ENCODE results near the gene ZNF622.
"Not testable (repeated sequence)": the region's sequence is repeated elsewhere in the genome, so short reads cannot be mapped to it uniquely, and the experiment has no call there.

Gene ZNF622

DNA sequence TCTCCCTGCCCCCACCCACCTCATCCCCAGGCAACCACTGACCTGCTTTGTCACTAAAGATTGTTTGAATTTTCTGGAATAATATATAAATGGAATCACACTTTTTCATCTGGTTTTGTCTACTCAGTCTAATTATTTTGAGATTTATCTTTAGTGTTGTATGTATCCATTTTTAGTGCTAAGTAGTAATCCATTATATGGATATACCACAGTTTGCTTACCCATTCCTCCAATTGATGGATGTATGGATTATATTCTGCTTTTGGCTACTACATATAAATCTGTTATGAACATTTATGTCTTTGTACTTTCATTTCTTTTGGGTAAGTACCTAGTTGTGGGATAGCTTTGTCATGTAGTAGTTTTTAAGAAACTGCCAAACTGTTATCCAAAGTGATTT lies 14.5 kb upstream of the ZNF622 start:
- no peak for DNase-seq

DNA sequence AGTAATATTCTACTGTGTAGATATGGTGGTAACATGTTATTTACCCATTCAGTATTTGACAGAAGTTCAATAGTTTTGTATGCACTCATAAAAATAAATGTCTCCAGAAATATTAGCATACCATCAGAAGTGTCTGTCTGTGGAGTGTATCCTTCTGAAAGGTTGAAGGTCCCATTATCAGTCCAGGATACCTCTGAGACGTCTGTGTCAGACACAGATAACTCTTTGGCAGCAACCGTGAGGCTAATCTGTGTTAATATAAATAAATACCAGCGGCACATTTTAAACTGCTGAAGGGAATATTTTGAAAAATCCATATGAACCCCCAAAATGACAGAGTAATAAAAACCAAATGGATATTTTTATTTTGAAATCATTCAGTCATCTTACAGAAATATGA lies 11.9 kb upstream of the ZNF622 start:
- DNase-seq, result no peak

GRCh38 chr5:16476417-16476816 lies 10.8 kb upstream of the ZNF622 start:
- DNase-seq, result not testable (repeated sequence)

DNA sequence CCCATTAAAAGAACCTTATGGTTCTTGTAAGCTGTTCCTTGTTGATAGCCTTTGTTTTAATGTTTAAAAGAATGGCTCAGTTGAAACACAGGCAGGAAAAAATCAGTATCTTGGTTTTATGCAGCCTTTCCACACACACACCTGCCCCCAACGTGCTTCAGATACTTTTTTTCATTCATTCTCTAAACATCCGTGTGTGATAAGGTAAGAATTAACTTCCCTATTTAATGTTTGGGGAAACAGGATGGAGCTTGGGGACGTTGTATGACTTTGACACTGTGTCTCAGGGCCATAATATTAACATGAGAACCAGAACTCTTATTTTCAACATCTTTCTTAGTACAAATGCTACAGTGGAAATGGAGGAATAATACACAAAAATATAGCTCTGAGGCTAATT lies 5.8 kb upstream of the ZNF622 start:
- no peak for DNase-seq

- no peak for DNase-seq
Observed at GRCh38 chr5:16467363-16468219, 2.0 kb upstream of the ZNF622 start.

DNA sequence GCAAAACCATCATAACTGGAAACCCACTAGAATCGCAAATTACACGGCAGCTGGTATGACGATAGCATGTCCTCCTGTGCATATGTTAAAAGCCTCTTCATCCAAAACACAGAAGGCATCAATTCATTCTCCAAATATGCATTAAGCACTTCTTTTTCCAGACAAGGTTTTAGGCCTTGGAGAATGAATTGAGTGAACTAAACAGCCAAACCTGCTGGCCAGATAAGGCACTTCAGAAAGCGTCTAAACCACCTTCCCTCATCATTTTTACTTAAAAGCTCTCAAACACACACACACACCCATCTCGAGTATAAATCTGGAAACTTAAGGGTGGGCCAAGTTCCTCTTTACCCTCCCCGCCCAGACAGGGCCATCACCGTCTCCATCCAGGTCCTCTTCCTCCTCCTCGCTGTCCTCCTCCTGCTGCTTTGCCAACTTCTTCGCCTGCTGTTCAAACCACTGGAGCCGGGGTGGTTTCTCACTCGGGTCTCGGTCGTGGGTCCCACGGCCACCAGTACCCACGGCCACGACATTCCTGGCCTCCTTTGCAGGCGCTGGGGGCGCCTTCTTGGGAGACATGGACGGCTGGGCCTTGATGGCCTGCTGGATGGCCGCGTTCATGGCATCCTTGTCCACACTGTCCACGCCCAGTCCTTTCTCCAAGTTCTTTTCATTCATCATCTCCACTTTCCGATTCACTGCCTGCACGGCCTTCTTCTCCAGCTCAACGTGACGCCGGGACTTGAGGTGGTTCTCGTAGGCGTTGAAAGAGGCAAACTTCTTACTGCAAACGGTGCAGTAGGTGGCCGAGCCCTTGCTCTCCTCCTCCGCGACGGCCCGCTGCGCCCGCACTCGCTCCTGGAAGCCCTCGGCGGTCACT lies 696 bp downstream of the ZNF622 start:
- DNase-seq, result no peak

GRCh38 chr5:16464231-16464630 lies 1.4 kb downstream of the ZNF622 start:
- no peak for DNase-seq

- DNase-seq, result no peak
Observed at GRCh38 chr5:16461782-16462181, 3.8 kb downstream of the ZNF622 start.

DNA sequence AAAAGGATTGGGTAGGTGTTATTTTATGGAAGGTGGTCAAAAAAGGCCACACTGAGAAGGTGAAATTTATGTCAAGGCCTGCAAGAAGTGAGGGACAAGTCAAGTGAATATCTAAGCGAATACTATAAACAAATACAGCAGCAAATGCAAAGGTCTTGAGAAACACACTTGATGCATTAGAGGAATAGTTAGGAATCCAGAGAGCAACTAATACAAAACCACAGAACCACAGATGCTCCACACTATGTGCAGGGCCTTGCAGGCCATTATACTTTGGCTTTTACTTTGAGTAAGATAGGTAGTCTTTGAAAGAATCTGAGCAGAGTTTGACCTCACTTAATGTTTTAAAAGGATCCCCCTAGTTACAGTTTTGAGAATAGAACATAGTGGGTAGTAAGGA lies 4.6 kb downstream of the ZNF622 start:
- DNase-seq, result no peak

- DNase-seq, result no peak
Observed at GRCh38 chr5:16459451-16459850, 6.1 kb downstream of the ZNF622 start.

DNA sequence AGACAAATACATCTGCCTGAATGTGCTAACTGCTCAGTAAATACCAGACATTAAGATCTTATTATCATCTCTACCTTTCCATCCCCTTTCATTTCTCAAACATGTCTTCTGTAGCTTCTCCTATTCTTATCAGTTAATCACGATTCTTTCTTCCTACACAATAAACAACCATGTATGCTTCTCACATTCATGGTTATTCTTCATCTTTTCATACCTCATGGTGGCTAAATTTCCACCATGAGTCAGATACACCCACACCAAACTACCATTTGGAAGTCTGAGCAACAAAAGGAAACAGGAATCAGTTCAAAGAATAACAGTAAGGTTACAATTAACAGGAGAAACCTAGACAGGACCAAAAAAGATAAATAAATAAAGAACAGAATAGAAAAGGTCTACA lies 7.7 kb downstream of the ZNF622 start:
- DNase-seq, result no peak

- DNase-seq, result no peak
Observed at GRCh38 chr5:16457451-16457850, 8.1 kb downstream of the ZNF622 start.

GRCh38 chr5:16456103-16456832 lies 9.3 kb downstream of the ZNF622 start:
- peak; percentile 81 for DNase-seq

- DNase-seq, result no peak
Observed at GRCh38 chr5:16455668-16456067, 9.9 kb downstream of the ZNF622 start.

GRCh38 chr5:16454686-16455085 lies 10.9 kb downstream of the ZNF622 start:
- no peak for DNase-seq

GRCh38 chr5:16453609-16454008 lies 12.0 kb downstream of the ZNF622 start:
- no peak for DNase-seq

DNA sequence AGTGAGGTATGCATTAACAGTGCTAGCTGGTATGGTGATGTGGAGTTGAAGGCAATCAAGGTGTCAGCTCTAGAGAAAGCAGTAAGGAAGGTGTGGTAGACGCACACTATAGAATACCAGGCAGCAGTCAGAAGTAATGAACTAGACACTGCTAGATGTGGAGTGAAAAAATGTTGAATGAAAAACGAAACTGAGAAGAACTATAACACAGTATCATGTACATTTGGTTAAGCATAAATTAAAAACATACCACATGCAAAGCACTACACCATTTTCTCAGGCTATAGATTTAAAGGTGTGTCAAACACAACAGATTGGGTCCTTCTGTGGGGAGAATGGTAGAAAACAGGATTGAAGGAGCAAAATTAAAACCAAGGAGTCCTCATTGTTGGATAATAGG lies 15.4 kb downstream of the ZNF622 start:
- DNase-seq, result no peak

DNA sequence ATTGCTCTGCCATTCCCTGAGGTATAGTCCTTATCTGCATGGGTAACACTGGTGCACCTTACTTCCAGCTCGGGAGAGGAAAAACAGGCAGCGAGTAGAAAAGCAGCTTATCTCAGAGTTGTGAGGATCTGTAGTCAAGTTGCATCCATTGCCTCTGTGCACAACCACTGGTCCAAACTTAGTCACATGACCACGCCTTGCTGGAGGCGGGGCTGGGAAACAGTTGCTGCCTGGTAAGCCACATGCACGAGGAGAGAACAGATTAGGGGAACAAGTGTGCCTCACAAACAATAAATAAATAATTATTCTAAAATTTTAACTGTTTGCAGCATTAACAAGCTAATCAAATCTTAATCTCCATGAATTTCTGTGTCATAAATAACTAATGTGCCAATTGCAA lies 18.6 kb downstream of the ZNF622 start:
- DNase-seq, result no peak

DNA sequence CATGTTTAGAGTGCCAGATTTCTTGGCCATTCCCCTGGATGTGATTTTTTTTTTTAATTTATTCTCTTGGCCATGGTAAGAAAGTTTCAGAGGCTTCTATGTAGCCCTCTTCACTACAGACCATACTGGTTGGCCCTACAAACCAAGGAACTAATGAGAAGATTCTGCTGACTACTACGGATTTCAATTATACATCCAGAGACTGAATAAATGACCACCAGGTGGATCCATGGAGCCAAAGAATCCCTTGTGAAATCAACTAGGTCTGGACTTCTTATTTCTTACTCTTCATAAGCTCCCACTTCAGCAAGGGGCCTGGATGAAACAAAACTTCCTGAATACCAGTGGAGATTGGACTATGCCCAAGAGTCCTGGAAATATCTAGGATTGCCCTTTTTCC lies 27.6 kb downstream of the ZNF622 start:
- DNase-seq, result no peak

- not testable (repeated sequence) for DNase-seq
Observed at GRCh38 chr5:16436065-16436682, 29.4 kb downstream of the ZNF622 start.

GRCh38 chr5:16431490-16431889 lies 34.1 kb downstream of the ZNF622 start:
- DNase-seq, result no peak

DNA sequence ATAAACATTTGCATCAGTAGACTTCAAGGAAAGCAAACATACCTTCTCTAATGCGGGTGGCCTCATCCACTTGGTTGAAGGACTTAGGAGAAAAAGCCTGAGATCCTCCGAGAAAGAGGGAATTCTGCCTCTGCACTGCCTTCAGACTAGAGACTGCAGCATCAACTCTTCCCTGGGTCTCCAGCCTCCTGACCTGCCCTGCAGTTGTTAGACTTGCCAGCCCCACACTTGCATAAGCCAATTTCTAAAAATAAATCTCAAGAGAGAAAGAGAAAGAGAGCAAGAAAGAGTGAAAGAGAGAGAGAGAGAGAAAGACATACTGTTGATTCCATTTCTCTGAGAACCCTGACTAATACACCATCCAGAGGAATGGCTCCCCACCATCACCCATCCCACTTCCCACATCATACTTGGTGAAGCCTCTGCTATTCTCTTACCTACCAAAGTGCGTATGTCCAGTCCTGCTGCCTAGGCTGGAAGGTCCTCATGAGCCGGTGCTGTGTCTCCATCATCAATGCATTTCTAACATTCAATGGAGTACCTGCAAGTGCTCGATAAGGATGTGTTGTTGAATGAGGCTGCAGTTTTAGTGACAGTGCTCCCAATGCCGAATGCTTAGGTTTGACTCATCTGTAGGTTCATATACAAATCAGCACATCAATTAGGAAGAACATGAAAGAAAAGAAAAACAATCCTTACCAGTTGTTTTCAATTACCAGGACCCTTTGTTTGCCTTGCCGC lies 35.1 kb downstream of the ZNF622 start:
- no peak for DNase-seq

All from NCI-H510A treated with DMSO at 0.1 percent for 48 hours (cell line).